GM23338 (cell line): ENCODE results near the gene MICAL2. TPM values are rescaled to one million over a fixed set of nuclear protein-coding genes. Genes with fewer than 3 reads are reported as not detected.

Experiments
- ATAC-seq: fragments of 200-7000 bp; cut with Tn5 transposase; 3 replicates; pipeline ENCODE4 v1.9.1; 2020
- DNase-seq: peaks from one replicate; pipeline ENCODE4 v3.0.0-alpha.2; 2015; ENCODE audit warnings: low spot score
- H2AFZ ChIP-seq: fragments of 200-600 bp; sonication (generic); 2 replicates; pipeline ENCODE4 v1.8.0; 2016; ENCODE audit warnings: antibody characterized with exemption, mild to moderate bottlenecking, moderate library complexity
- H3F3A ChIP-seq: fragments of 200-600 bp; sonication (generic); replicated peaks from 2 replicates; pipeline ENCODE4 v1.8.0; 2017; ENCODE audit warnings: antibody characterized with exemption, mixed run types, low read depth
- H3K27ac ChIP-seq: fragments of 200-600 bp; sonication (generic); 2 replicates; pipeline ENCODE4 v1.6.1; 2016; ENCODE audit warnings: low read depth
- H3K27me3 ChIP-seq: fragments of 200-600 bp; sonication (generic); 2 replicates; pipeline ENCODE4 v1.8.0; 2016; ENCODE audit warnings: mild to moderate bottlenecking, mixed run types, moderate library complexity; ENCODE audit not compliant: insufficient read depth
- H3K36me3 ChIP-seq: fragments of 200-600 bp; sonication (generic); 2 replicates; pipeline ENCODE4 v1.8.0; 2016; ENCODE audit warnings: mild to moderate bottlenecking; ENCODE audit not compliant: insufficient read depth
- H3K4me1 ChIP-seq: fragments of 200-600 bp; sonication (generic); 2 replicates; pipeline ENCODE4 v1.8.0; 2016; ENCODE audit warnings: mild to moderate bottlenecking, moderate library complexity; ENCODE audit not compliant: insufficient read depth
- H3K4me2 ChIP-seq: fragments of 200-600 bp; sonication (generic); 2 replicates; pipeline ENCODE4 v1.7.1; 2017; ENCODE audit warnings: mixed run types
- H3K4me3 ChIP-seq: fragments of 200-600 bp; sonication (generic); 2 replicates; pipeline ENCODE4 v1.6.1; 2016; ENCODE audit warnings: mixed run types
- H3K79me2 ChIP-seq: fragments of 200-600 bp; sonication (generic); replicated peaks from 2 replicates; pipeline ENCODE4 v1.8.0; 2017; ENCODE audit warnings: mild to moderate bottlenecking; ENCODE audit not compliant: insufficient read depth
- H3K9me2 ChIP-seq: fragments of 200-600 bp; sonication (generic); 2 replicates; pipeline ENCODE4 v1.8.0; 2017; ENCODE audit not compliant: insufficient read depth
- H4K20me1 ChIP-seq: fragments of 200-600 bp; sonication (generic); replicated peaks from 2 replicates; pipeline ENCODE4 v1.8.0; 2017; ENCODE audit warnings: mild to moderate bottlenecking; ENCODE audit not compliant: insufficient read depth
- H3K27ac Mint-ChIP-seq: 2 replicates; pipeline ENCODE4 v1.8.0; 2020; ENCODE audit warnings: inconsistent platforms, mild to moderate bottlenecking, moderate library complexity, mixed read lengths
- H3K27me3 Mint-ChIP-seq: 3 replicates; pipeline ENCODE4 v1.8.0; 2022; ENCODE audit warnings: low read depth, mild to moderate bottlenecking, moderate library complexity, mixed read lengths, inconsistent platforms; ENCODE audit not compliant: insufficient read depth, poor library complexity
- H3K36me3 Mint-ChIP-seq: 3 replicates; pipeline ENCODE4 v1.8.0; 2021; ENCODE audit warnings: low read depth, mild to moderate bottlenecking, inconsistent platforms, moderate library complexity, mixed read lengths
- H3K4me1 Mint-ChIP-seq: 3 replicates; pipeline ENCODE4 v1.8.0; 2020; ENCODE audit warnings: mild to moderate bottlenecking, inconsistent platforms, mixed read lengths
- H3K4me3 Mint-ChIP-seq: 3 replicates; pipeline ENCODE4 v1.8.0; 2021; ENCODE audit warnings: moderate library complexity, mild to moderate bottlenecking, inconsistent platforms, mixed read lengths
- H3K9me3 Mint-ChIP-seq: 3 replicates; pipeline ENCODE4 v1.8.0; 2020; ENCODE audit warnings: moderate library complexity, mild to moderate bottlenecking, inconsistent platforms, mixed read lengths
- CREB1 ChIP-seq: fragments of 250-450 bp; sonication (Bioruptor Pico); IDR thresholded peaks from 2 replicates; pipeline ENCODE4 v1.5.0; 2020; ENCODE audit warnings: low read depth, mild to moderate bottlenecking, moderate library complexity
- EZH2 ChIP-seq: fragments of 200-600 bp; sonication (generic); IDR thresholded peaks from one replicate; pipeline ENCODE4 v1.8.0; 2017; ENCODE audit warnings: antibody characterized with exemption, mild to moderate bottlenecking, low read depth; ENCODE audit not compliant: unreplicated experiment
- EZH2phosphoT487 ChIP-seq: fragments of 200-600 bp; sonication (generic); IDR thresholded peaks from one replicate; pipeline ENCODE4 v1.8.1; 2018; ENCODE audit warnings: antibody characterized with exemption; ENCODE audit not compliant: unreplicated experiment
- JUNB ChIP-seq: IDR thresholded peaks from one replicate; pipeline ENCODE4 v1.6.1; 2016; ENCODE audit warnings: antibody characterized with exemption; ENCODE audit not compliant: unreplicated experiment
- NANOG ChIP-seq: IDR thresholded peaks from 2 replicates; pipeline ENCODE4 v1.6.1; 2016; ENCODE audit warnings: antibody characterized with exemption, borderline replicate concordance
- POLR2AphosphoS5 ChIP-seq: IDR thresholded peaks from 2 replicates; pipeline ENCODE4 v1.6.1; 2016; ENCODE audit warnings: antibody characterized with exemption, low read depth
- STAT1 ChIP-seq: IDR thresholded peaks from one replicate; pipeline ENCODE4 v1.6.1; 2016; ENCODE audit warnings: antibody characterized with exemption; ENCODE audit not compliant: unreplicated experiment
- ZNF114 ChIP-seq: fragments of 250-450 bp; sonication (Bioruptor Pico); IDR thresholded peaks from 2 replicates; pipeline ENCODE4 v1.5.0; 2020; ENCODE audit warnings: mild to moderate bottlenecking, moderate library complexity
- polyA plus RNA-seq: library from polyadenylated mRNA; unstranded; fragments of >200 nt; fragmentation: Nextera tagmentation; extraction: Ambion mirVana; gene quantifications from 2 replicates; pipeline ENCODE4 v1.2.1, GENCODE V29; 2016
- total RNA-seq: library from RNA; depleted of rRNA; stranded (reverse); fragments of >200 nt; shearing (Covaris generic); gene quantifications from 2 replicates; pipeline ENCODE4 v1.2.3, GENCODE V29; 2014
- TF ChIP-seq, protein P1 (sequence below), 2 experiments: fragments of 200-600 bp in 1 of 2; sonication (generic) in 1 of 2; conservative IDR thresholded peaks; 2 replicates each; pipeline versions ENCODE4 v1.5.1 to v1.6.1; 2016 to 2017; ENCODE audit warnings: antibody characterized with exemption in 2 of 2, low read depth in 2 of 2, mild to moderate bottlenecking in 2 of 2, moderate library complexity in 1 of 2
- TF ChIP-seq, protein P2 (sequence below): IDR thresholded peaks from one replicate; pipeline ENCODE4 v1.6.1; 2018; ENCODE audit warnings: antibody characterized with exemption; ENCODE audit not compliant: unreplicated experiment

Gene MICAL2
- total and polyA plus RNA-seq, 2 experiments from 2014 or later = 0.66 to 1.4 TPM

DNA sequence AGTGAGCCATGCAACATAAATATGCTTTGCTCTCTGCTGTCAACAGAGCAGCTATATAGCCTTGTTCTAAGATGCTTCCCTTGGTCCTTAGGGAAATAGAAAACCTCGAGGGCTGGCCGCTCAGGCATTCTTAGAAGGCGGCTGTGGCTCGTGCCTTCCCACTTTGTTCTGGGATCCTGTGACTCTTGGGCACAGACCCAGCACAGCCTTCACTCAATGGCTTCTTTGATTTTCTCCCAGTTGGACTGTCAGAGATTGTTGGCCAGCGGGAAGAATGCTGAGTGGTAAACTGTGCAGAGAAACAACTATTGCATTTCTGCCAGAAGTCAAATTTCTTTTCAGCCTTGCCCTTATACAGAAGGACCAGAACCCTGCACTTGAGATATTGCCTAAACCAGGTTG is 9.5 kb upstream of the MICAL2 start:
- ATAC-seq = no peak
- peaks cover 31% of the 10 kb centered on the region for H3K4me1 Mint-ChIP-seq
- H3F3A ChIP-seq = no peaks in the 10 kb centered on the region

DNA sequence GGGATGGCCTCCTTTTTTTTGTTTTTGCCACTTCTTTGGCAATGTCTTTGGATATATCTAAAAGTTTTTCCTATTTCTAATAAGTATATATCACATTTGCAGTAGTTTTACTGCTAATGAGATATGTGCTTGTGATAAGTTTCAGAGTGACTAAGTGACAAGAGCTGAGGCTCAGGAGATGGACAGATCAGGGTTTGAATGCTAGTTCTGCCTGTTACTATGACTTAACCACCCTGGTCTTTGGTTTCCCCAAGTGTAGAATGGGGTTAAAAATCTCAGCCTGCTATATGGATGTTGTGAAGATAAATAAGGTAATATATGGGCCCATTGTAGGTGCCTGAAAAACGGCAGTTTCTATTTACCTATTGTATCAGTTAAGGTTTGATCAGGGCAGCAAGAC is 9.1 kb upstream of the MICAL2 start:
- Mint-ChIP-seq H3K27ac (no peak overlapping the region), H3K4me1 (peaks cover 29% of the 10 kb centered on the region), H3K27me3 (peaks cover 9% of the 10 kb centered on the region), H3K36me3 (no peaks in the 10 kb centered on the region), H3K9me3 (no peaks in the 10 kb centered on the region), H3K4me3 (no peak overlapping the region)
- no peaks in the 10 kb centered on the region for H3K36me3 ChIP-seq
- no peaks in the 10 kb centered on the region for H3F3A ChIP-seq
- H2AFZ ChIP-seq = no peak overlapping the region
- no peak overlapping the region for H3K4me2 ChIP-seq
- no peak for DNase-seq
- H3K4me1 ChIP-seq = peaks cover 22% of the 10 kb centered on the region
- H3K27me3 ChIP-seq = no peaks in the 10 kb centered on the region
- H3K27ac ChIP-seq = no peak overlapping the region
- no peaks in the 10 kb centered on the region for H3K9me2 ChIP-seq
- no peaks in the 10 kb centered on the region for H3K79me2 ChIP-seq
- no peak for ATAC-seq
- no peak overlapping the region for H3K4me3 ChIP-seq
- H4K20me1 ChIP-seq = no peaks in the 10 kb centered on the region
- TF ChIP-seq NANOG (no peak), ZNF114 (CRISPR knock-in tag) (no peak), EZH2phosphoT487 (no peak), JUNB (no peak), EZH2 (no peak)
- TF ChIP-seq, protein P1, sequence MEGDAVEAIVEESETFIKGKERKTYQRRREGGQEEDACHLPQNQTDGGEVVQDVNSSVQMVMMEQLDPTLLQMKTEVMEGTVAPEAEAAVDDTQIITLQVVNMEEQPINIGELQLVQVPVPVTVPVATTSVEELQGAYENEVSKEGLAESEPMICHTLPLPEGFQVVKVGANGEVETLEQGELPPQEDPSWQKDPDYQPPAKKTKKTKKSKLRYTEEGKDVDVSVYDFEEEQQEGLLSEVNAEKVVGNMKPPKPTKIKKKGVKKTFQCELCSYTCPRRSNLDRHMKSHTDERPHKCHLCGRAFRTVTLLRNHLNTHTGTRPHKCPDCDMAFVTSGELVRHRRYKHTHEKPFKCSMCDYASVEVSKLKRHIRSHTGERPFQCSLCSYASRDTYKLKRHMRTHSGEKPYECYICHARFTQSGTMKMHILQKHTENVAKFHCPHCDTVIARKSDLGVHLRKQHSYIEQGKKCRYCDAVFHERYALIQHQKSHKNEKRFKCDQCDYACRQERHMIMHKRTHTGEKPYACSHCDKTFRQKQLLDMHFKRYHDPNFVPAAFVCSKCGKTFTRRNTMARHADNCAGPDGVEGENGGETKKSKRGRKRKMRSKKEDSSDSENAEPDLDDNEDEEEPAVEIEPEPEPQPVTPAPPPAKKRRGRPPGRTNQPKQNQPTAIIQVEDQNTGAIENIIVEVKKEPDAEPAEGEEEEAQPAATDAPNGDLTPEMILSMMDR (conservative IDR thresholded peaks at IDR 0.05; ENCODE audit: low read depth in 2 of 2) = no peak
- TF ChIP-seq, protein P2, sequence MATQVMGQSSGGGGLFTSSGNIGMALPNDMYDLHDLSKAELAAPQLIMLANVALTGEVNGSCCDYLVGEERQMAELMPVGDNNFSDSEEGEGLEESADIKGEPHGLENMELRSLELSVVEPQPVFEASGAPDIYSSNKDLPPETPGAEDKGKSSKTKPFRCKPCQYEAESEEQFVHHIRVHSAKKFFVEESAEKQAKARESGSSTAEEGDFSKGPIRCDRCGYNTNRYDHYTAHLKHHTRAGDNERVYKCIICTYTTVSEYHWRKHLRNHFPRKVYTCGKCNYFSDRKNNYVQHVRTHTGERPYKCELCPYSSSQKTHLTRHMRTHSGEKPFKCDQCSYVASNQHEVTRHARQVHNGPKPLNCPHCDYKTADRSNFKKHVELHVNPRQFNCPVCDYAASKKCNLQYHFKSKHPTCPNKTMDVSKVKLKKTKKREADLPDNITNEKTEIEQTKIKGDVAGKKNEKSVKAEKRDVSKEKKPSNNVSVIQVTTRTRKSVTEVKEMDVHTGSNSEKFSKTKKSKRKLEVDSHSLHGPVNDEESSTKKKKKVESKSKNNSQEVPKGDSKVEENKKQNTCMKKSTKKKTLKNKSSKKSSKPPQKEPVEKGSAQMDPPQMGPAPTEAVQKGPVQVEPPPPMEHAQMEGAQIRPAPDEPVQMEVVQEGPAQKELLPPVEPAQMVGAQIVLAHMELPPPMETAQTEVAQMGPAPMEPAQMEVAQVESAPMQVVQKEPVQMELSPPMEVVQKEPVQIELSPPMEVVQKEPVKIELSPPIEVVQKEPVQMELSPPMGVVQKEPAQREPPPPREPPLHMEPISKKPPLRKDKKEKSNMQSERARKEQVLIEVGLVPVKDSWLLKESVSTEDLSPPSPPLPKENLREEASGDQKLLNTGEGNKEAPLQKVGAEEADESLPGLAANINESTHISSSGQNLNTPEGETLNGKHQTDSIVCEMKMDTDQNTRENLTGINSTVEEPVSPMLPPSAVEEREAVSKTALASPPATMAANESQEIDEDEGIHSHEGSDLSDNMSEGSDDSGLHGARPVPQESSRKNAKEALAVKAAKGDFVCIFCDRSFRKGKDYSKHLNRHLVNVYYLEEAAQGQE = no peak

More for the DNA sequence above, 9.5 kb upstream of the MICAL2 start:
- H2AFZ ChIP-seq = no peak overlapping the region
- no peak overlapping the region for H3K27ac ChIP-seq
- H3K4me3 ChIP-seq = no peak overlapping the region
- H3K9me2 ChIP-seq = no peaks in the 10 kb centered on the region
- Mint-ChIP-seq H3K27ac (no peak overlapping the region), H3K9me3 (no peaks in the 10 kb centered on the region), H3K4me3 (no peak overlapping the region), H3K36me3 (no peaks in the 10 kb centered on the region), H3K27me3 (peaks cover 7% of the 10 kb centered on the region)
- H3K36me3 ChIP-seq = no peaks in the 10 kb centered on the region
- H3K27me3 ChIP-seq = no peaks in the 10 kb centered on the region
- TF ChIP-seq EZH2 (no peak), STAT1 (no peak), CREB1 (CRISPR knock-in tag) (no peak), NANOG (no peak), POLR2AphosphoS5 (no peak)
- TF ChIP-seq, protein P1 (conservative IDR thresholded peaks at IDR 0.05; ENCODE audit: low read depth in 2 of 2) = no peak
- H4K20me1 ChIP-seq = no peaks in the 10 kb centered on the region
- no peak overlapping the region for H3K4me2 ChIP-seq
- peaks cover 22% of the 10 kb centered on the region for H3K4me1 ChIP-seq
- DNase-seq = no peak
- no peaks in the 10 kb centered on the region for H3K79me2 ChIP-seq
